HG03025 (cell line): ENCODE results near the gene SLC39A11.
"Not testable (repeated sequence)": the region's sequence is repeated elsewhere in the genome, so short reads cannot be mapped to it uniquely, and the experiment has no call there.

Source experiments
- ATAC-seq: cut with Tn5 transposase; IDR thresholded peaks from one replicate; pipeline ENCODE4 v1.9.1; 2021; ENCODE audit warnings: mild to moderate bottlenecking, moderate library complexity; ENCODE audit not compliant: unreplicated experiment, low FRiP score

Gene SLC39A11

DNA sequence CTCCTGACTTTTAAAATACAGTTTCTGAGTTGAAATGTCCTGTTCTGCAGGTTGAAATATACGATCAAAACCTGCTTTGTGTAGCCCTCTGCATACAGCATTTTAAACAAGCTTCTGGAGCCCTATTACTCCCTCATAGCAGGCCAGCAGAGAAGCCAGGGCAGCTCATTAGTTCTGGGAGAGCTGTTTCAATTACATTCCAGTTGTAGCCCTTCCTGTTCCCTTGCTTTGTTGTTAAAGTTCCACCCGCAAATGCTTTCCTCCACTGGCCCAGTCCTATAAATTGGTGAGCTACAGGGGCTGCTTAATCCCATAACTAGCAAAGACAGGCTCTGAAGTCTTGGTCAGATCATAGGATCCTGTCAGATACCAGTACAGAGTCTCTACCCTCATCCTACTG, 162.5 kb downstream of the SLC39A11 start:
- ATAC-seq: no peak

DNA sequence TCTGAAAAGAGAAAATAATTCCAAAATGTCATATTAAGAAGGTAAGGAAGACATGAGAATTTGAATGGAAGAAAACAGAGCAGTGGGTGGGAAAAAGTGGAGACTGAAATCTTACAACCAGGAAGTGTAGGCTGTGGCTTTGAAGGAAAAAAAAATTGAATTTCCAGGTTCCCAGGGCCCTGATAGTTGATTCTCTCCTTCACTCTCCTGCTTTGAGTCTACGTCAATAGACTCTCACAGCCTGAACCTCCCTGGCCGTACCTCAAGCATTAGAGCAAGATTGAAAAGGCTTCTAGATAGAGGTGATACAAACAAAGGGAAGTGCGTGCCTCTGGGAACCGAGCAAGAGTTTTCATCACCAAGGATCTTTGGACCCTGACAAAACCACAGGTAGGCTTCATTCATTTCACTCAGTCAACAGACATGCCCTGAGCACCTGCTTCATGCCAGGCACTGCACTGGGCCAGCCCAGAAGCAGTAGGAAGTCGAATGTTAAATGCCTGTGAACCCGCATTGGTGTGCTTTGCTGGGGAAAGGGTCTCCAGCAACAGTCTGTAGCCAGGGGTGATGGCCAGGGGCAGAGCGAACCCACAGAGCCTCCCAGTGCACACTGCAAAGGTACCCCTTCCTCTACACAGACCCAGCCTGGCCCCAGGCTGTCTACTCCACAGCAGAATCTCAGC, 163.9 kb downstream of the SLC39A11 start:
- ATAC-seq: no peak

DNA sequence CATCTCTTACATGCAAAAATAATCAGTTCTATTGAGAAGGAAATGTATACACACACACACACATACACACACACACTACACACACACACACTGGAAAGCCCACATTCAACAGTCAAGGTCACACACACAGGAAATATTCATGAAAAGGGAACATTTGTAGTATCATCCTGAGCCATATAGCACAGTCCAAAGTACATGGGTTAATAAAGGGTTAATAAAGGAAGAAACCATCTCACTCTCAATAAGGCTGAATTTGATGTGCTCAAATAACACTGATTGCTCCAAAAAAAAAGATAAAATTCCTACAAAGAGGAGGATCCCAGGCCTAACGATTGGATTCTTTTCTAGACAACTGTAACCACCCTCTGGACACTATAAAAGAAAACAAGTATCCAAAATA, 164.7 kb downstream of the SLC39A11 start:
- ATAC-seq: no peak

DNA sequence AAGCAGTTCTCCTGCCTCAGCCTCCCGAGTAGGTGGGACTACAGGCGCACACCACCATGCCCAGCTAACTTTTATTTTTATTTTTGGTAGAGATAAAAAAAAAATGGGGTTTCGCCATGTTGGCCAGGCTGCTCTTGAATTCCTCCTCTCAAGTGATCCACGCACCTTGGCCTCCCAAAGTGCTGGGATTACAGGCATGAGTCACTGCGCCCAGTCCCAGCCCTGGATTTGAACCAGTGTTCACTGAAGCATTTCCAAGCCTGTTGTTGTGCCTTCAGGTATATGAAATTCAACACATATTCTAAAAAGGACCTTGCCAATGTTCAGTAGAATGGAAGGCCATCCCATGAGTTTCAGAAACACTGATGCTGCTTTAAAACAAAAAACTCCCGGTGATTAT, 165.3 kb downstream of the SLC39A11 start:
- ATAC-seq: no peak

DNA sequence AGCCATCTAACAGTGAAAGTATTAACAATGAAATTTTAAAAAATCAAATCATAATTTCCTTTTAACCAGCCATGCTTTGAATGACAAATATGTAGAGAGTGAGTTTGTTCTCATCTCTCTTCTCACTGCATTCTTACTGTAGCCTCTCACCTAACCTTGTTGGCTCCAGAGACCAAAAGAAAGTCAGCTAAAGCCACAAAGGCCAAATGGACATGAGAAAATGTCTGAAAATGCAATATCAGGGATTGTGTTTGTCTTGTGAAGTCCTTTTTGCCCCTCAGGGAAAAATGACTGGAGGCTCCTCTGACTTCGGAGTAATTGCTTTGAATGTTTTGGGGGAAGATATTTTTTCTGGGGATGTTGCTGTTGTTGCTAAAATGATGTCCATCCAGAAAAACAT, 166.3 kb downstream of the SLC39A11 start:
- no peak for ATAC-seq

DNA sequence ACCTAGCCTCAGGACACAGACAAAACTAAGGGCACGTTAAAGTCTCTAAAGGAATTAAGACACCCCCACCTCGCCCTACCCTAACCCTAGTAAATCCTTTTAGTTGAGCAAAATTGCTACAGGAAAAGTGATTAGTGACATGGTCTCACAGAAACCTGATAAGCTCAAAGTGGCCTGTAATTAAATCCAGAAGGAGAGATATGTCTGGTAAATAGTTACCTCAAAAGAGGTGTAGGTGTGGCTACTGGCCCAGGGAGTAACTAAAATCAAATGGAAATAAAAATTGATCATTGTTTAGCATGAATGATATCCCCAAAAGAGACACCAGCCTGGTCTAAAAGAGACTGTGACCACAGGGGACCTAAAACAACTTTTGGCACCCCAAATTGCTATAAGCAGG, 168.3 kb downstream of the SLC39A11 start:
- ATAC-seq: no peak

DNA sequence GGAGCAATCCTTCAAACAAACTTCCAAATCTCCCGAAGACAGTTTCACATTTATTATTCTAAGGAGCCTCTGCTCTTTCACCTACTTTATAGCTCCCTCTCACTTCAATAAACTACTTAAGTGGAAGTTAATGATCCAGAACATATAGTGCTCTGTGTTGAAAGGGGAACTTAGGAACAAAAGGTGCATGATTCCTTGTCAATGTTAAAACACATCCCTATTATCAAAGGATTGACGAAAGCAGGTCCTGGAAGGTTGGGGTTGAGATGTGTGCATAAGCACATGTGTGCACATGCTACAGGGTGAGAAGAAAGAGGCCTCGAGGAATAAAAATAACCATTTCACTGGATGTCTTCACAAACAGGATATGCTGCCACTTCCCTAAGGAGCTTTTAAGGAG, 170.3 kb downstream of the SLC39A11 start:
- no peak for ATAC-seq

DNA sequence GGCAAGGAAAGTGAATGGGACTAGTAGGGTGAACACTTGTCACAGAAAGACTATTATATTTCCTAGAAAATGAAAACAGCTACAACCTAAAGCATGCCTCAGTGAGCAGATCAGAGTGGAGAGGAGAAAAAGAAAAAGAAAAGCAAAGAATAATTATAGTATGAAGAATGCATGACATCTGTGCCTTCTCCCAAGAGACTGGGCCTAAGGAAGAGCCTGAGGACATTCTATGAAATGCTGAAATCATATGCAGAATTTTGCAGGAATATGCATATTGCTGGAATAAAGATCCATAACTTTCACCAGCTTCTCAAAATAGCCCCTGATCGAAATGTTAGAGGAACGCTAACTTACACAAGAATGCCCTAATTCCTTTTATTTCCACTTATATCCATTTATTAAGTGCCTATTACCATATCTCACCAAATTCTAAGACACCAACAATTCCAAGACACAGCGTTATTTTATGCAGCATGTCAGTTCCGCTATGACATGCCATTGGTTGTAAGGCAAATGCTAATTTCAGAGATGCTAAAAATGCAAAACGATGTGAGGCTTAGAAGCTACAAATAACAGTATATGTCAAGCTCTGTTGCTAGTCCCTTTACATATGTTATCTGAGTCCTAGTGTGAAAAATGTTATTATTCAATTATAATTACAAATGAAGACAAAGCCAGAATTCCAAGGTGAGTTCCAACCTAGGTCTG, 171.0 kb downstream of the SLC39A11 start:
- ATAC-seq: no peak

DNA sequence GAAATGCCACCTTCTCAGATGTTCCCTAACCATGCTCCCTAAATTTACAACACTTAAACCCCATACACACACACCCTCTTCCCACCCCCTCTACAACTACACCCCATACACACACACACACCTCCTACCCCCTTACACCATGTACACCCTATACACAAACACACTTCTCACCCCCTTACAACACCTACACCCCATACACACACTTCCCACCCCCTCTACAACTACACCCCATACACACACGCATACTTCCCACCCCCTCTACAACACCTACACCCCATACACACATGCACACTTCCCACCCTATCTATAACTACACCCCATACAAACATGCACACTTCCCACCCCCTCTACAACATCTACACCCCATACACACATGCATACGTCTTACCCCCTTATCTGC, 172.0 kb downstream of the SLC39A11 start:
- ATAC-seq: no peak

DNA sequence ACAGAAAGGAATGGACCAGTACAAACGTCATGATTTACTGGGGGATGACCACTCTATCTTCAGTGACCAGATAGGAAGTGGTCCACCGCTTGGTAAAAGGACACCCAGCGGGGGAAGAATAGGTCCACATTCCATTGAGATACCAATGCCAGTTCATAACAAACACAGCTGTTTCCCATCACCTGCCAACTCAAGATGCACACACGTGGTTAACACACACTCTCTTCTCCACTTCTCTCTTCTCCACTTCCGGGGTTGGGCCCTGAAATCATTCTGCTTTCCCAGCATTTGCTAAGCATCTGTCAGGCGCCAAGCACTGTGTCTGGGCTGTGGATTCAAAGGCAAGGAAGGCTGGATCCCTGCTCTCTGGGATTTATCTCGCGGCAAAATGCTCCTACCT, 175.5 kb downstream of the SLC39A11 start:
- ATAC-seq: no peak

DNA sequence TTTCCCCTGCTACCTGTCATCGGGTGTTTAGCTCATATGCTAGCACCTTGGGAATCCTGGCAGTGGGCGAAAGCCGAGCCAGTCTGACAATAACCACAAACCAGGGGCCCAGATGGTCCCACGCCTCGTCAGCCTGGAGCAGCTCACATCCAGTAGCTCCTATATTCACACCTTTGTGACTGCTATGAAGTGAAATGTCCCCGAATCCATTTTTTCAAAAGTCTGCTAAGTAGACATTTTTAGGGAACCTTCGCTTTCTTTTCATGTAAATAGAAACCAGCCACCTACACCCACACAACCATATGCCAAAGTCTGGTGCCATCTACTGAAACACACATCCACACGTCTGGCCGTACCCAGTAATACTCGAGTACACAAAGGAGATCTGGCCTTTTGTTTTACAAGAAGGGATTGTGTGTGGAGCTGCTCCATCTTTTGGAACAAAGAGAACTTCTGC, 176.8 kb downstream of the SLC39A11 start:
- ATAC-seq: no peak

DNA sequence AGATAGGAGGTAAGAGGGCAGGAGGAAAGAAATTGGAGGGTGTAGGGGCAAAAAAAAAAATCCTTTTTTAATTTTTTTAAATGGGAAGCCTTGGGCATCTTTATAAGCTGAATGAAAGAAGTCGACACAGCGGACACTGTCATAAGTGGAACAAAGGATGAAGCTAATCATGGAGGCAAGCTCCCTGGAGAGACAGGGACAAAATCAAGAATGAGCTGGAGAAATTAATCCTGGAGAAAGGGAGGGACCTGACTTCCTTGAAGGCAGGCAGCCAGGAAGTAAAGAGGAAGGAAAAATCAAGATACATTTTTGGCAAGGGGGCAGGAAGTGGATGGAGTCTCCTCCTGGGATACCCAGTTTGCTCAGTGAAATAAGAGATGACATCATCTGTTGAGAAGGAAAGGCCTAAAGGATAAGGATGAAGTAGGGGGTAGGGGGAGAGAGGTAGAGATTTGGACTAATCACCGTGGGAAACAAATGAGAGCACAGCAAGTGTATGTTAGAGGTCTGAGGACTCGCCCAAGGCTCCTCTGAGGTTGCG, 179.3 kb downstream of the SLC39A11 start:
- ATAC-seq: no peak

DNA sequence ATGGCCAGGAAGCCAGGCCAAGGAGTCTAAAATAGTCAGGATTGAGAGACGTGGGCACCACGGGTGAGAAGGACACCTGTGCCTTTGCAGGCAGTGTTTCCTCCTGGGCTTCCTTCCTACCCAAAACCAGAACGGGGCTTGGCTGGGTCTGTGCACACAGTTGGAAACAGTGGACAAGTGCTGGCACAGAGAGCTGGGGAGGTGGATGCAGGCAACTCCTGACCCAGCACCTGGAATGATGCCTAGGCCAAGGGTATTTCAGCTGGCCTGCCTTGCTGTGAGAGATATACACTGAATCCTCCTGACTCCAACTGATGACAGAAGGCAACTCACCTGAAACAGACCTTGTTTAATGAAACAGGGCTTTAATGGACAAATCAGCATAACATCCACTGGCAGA, 186.2 kb downstream of the SLC39A11 start:
- no peak for ATAC-seq

DNA sequence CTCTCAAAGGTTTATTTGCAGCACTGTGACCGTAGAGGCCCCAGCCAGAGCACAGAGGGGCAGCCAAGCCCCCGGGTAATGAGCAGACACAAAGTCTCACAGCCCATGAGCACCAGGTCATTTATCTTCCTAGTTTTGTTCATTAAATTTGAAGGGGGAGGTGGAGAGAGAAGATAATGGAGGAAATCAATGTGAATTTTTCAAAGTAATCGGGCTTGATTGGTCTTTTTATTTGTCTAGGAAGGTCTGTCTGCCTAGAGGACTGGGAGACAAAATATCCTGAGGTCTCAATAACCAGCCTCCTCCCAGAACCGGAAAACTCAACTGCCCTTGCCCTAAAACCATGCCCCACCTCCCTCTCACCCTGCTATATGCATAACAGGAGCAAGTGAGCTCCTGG, 189.0 kb downstream of the SLC39A11 start:
- no peak for ATAC-seq

DNA sequence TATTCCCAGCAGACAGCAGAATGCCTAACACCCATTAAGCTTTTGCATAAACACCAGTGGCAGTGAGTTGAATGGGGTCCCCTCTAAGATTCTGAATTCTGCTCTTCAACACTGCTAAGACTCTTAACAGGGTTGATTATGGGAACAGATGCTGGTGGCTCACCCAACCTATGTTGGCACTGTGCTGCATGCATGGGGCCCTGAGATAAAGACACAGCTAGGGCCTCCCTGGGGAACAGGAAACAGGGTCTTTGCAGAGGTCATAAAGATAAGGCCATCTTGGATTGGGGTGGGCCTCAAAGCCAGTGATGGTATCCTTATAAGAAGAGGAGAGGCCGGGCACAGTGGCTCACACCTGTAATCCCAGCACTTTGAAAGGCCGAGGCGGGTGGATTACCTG, 190.8 kb downstream of the SLC39A11 start:
- ATAC-seq: no peak

DNA sequence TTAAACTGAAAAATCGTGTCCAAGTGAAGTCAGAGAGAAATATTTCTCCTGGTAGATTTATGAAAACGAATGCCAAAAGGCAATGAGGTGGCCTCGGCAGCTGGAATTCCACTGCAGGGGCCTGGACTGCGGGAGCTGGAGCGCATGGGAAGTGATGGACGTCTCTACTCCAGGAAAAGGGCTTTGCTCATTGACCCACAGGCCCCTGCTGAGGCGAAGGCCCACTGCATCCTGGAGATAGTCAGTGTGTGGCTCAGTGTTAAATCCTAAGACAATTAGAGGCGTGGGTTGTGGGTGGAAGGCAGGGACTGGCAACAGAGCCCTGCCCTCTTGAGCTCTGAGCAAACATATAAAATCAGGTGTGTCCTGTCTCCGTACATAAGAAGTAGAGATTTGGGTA, 191.4 kb downstream of the SLC39A11 start:
- no peak for ATAC-seq

DNA sequence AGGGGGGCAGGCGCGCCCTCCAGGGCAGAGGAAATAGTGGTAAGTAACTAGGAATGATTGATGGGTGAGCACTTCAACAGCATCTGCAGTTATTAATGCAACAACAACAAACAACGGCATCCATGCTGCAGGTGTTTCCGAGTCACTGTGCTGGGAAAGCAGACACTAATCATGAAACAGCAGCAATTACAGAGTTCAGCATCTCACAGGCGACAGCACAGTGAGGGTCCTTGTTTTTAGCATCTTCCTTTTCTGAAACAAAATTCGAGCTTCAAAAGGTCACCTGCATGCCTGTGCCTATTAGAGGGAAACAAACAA, 191.9 kb downstream of the SLC39A11 start:
- ATAC-seq: no peak

DNA sequence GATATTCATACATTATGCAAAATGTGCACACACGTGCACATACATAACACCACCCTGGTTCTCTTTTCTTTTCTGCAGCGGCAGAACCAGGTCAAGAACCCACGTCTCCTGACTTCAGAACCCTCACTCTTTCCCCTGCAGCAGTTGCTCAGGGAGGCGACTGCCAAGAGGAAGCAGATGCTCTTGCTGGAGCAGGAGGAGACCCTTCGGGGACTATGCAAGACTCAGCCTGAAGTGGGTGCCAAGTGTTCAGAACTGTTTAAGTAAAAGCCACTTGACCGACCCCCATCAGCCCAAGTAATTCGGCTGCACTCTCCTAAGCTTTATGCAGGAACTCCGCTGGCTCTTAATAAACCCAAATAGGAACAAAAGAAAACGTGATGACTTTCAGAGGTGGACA, 193.8 kb downstream of the SLC39A11 start:
- no peak for ATAC-seq

DNA sequence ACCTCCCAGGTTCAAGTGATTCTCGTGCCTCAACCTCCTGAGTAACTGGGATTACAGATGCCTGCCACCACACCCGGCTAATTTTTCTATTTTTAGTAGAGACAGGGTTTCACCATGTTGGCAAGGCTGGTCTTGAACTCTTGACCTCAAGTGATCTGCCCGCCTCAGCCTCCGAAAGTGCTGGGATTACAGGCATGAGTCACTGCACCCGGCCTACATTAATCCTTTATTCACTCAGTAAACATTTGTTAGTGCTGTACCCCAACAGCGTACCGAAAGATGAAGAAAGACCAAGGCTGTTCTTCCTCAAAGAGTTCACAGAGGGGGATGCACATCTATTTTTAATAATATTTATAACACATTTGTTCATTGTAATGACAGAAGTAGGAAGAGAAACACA, 196.2 kb downstream of the SLC39A11 start:
- not testable (repeated sequence) for ATAC-seq

DNA sequence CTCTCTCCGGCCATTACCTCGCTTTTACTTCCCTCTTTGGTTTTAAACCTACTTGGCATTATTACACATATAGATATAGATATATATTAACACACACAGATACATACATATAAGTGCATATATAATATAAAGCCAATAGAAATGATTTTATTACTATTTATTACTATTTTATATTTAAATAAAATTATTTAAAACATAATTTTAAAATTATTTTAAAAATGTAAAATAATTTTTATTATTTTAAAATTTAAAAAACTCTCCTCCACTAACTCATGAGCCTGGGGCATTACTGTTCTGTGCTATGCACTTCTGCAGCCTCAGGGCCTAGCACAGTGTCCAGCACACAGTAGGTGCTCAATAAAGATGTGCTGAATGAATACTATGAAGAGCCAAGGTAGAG, 200.9 kb downstream of the SLC39A11 start:
- no peak for ATAC-seq

DNA sequence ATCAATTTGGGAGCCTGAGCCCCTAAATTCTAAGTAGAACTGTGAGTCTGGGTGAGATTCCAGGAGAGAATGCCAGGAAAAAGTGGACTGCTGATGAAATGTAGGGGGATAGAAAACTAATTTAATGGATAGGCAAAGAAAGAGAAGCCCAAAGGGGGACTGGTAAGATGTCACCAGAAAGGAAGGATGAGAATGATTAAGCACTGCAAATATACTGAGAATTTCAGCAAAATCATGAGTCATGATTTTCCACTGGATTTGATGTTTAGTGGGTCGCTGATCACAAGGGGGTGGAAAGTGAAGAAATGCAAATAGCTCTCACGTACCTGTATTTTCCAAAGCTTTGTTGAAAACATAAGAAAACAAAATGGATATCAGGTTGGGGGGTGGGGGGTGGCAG, 201.8 kb downstream of the SLC39A11 start:
- ATAC-seq: no peak

DNA sequence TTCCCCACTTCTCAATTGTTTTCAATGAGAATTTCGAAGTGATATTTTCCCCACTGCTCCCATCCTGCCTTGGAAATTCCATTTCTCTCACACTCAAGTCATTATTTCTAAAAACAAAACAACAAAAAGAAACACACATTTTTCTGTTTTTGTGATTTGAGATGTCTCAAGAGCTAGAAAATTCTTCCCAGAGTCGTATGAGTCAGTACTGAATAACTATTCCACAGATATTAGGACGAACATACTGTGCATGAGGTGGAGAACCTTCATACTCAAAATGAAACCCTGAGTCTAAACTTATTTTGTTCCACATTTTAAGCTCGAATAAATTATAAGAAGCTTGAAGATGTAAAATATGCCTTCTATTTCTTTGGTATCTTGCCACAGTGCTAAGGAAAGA, 204.6 kb downstream of the SLC39A11 start:
- no peak for ATAC-seq
